H9 (cell line): ENCODE results near the gene SIX5. TPM values are rescaled to one million over a fixed set of nuclear protein-coding genes. Genes with fewer than 3 reads are reported as not detected.
A peak's percentile ranks its signal among the peaks of the same experiment; 100 is the strongest.

Experiments used
- DNase-seq: peaks from one replicate; pipeline ENCODE4 v3.0.0-alpha.2; 2017
- H2AFZ ChIP-seq: one replicate; pipeline ENCODE4 v1.6.1; 2013; ENCODE audit warnings: mild to moderate bottlenecking, low read length, control low read depth, moderate library complexity
- H2AK5ac ChIP-seq: 2 replicates; pipeline ENCODE4 v1.6.1; 2013; ENCODE audit warnings: low read length, control low read depth, mixed read lengths; ENCODE audit not compliant: insufficient read length
- H2BK120ac ChIP-seq: one replicate; pipeline ENCODE4 v1.6.1; 2013; ENCODE audit warnings: low read depth, mild to moderate bottlenecking, low read length, control low read depth, inconsistent platforms; ENCODE audit not compliant: poor library complexity, severe bottlenecking
- H2BK12ac ChIP-seq: 2 replicates; pipeline ENCODE4 v1.6.1; 2013; ENCODE audit warnings: low read length, control low read depth, mixed read lengths, low read depth; ENCODE audit not compliant: insufficient read length
- H2BK15ac ChIP-seq: 2 replicates; pipeline ENCODE4 v1.6.1; 2013; ENCODE audit warnings: low read depth, low read length, control low read depth
- H2BK20ac ChIP-seq: one replicate; pipeline ENCODE4 v1.6.1; 2013; ENCODE audit warnings: low read depth, mild to moderate bottlenecking, low read length, control low read depth, inconsistent platforms; ENCODE audit not compliant: poor library complexity, severe bottlenecking
- H2BK5ac ChIP-seq: 2 replicates; pipeline ENCODE4 v1.6.1; 2013; ENCODE audit warnings: low read length, control low read depth, mixed read lengths; ENCODE audit not compliant: insufficient read length
- H3K14ac ChIP-seq: 2 replicates; pipeline ENCODE4 v1.6.1; 2013; ENCODE audit warnings: low read length, control low read depth; ENCODE audit not compliant: insufficient read depth
- H3K18ac ChIP-seq: 2 replicates; pipeline ENCODE4 v1.6.1; 2013; ENCODE audit warnings: low read depth, mild to moderate bottlenecking, mixed read lengths, low read length, control low read depth; ENCODE audit not compliant: insufficient read length
- H3K23ac ChIP-seq: 2 replicates; pipeline ENCODE4 v1.6.1; 2013; ENCODE audit warnings: low read length, control low read depth, mixed read lengths, low read depth; ENCODE audit not compliant: insufficient read length
- H3K23me2 ChIP-seq: 2 replicates; pipeline ENCODE4 v1.6.1; 2013; ENCODE audit warnings: low read depth, mild to moderate bottlenecking, mixed read lengths, low read length, control low read depth; ENCODE audit not compliant: insufficient read length, poor library complexity, severe bottlenecking
- H3K27ac ChIP-seq: 2 replicates; pipeline ENCODE4 v1.5.1; 2013; ENCODE audit warnings: low read length, control low read depth, mixed read lengths, low read depth; ENCODE audit not compliant: insufficient read length
- H3K27me3 ChIP-seq: 2 replicates; pipeline ENCODE4 v1.6.1; 2013; ENCODE audit warnings: low read length, control low read depth, inconsistent platforms; ENCODE audit not compliant: insufficient read depth
- H3K4ac ChIP-seq: 2 replicates; pipeline ENCODE4 v1.6.1; 2013; ENCODE audit warnings: low read depth, mild to moderate bottlenecking, control low read depth, inconsistent platforms, low read length, moderate library complexity
- H3K4me1 ChIP-seq: 2 replicates; pipeline ENCODE4 v1.6.1; 2013; ENCODE audit warnings: low read length, control low read depth, inconsistent platforms; ENCODE audit not compliant: insufficient read depth
- H3K4me2 ChIP-seq: 2 replicates; pipeline ENCODE4 v1.6.1; 2013; ENCODE audit warnings: low read length, control low read depth, mixed read lengths; ENCODE audit not compliant: insufficient read length, insufficient read depth
- H3K56ac ChIP-seq: 2 replicates; pipeline ENCODE4 v1.6.1; 2013; ENCODE audit warnings: low read depth, mild to moderate bottlenecking, mixed read lengths, low read length, control low read depth; ENCODE audit not compliant: insufficient read length
- H3K79me1 ChIP-seq: 2 replicates; pipeline ENCODE4 v1.6.1; 2013; ENCODE audit warnings: low read depth, mild to moderate bottlenecking, moderate library complexity, low read length, control low read depth, inconsistent platforms; ENCODE audit not compliant: insufficient read depth, poor library complexity, severe bottlenecking
- H3K79me2 ChIP-seq: 2 replicates; pipeline ENCODE4 v1.6.1; 2013; ENCODE audit warnings: low read length, control low read depth, inconsistent platforms; ENCODE audit not compliant: insufficient read depth
- H3K9ac ChIP-seq: 2 replicates; pipeline ENCODE4 v1.6.1; 2013; ENCODE audit warnings: low read length, control low read depth, mixed read lengths; ENCODE audit not compliant: insufficient read length; ENCODE audit errors: extremely low read depth
- H3K9me3 ChIP-seq: one replicate; pipeline ENCODE4 v1.6.1; 2013; ENCODE audit warnings: low read depth, low read length, inconsistent platforms; ENCODE audit not compliant: control insufficient read depth
- H3T11ph ChIP-seq: one replicate; pipeline ENCODE4 v1.6.1; 2013; ENCODE audit warnings: mild to moderate bottlenecking, low read length, control low read depth, inconsistent platforms
- H4K20me1 ChIP-seq: one replicate; pipeline ENCODE4 v1.6.1; 2013; ENCODE audit not compliant: control insufficient read depth, insufficient read length, insufficient read depth
- H4K5ac ChIP-seq: 2 replicates; pipeline ENCODE4 v1.6.1; 2013; ENCODE audit warnings: low read depth, mild to moderate bottlenecking, mixed read lengths, low read length, control low read depth; ENCODE audit not compliant: insufficient read length
- H4K8ac ChIP-seq: replicated peaks from 2 replicates; pipeline ENCODE4 v1.6.1; 2013; ENCODE audit warnings: low read length, control low read depth, mixed read lengths, low read depth; ENCODE audit not compliant: insufficient read length
- H4K91ac ChIP-seq: 2 replicates; pipeline ENCODE4 v1.6.1; 2013; ENCODE audit warnings: low read depth, mild to moderate bottlenecking, moderate library complexity, mixed read lengths, low read length, control low read depth; ENCODE audit not compliant: insufficient read length
- H3K27ac Mint-ChIP-seq, 3 experiments: 2 replicates in 2 of 3; 3 replicates in 1 of 3; pipeline ENCODE4 v1.8.0; 2020 to 2021; ENCODE audit warnings: mixed read lengths in 3 of 3, mild to moderate bottlenecking in 1 of 3, moderate library complexity in 1 of 3
- H3K27me3 Mint-ChIP-seq: 2 replicates; pipeline ENCODE4 v1.8.0; 2021; ENCODE audit warnings: low read depth, mild to moderate bottlenecking, moderate library complexity, mixed read lengths
- H3K36me3 Mint-ChIP-seq, 3 experiments: 2 replicates in 2 of 3; 3 replicates in 1 of 3; pipeline ENCODE4 v1.8.0; 2020 to 2021; ENCODE audit warnings: low read depth in 3 of 3, mixed read lengths in 3 of 3; ENCODE audit not compliant: insufficient read depth in 1 of 3
- H3K4me1 Mint-ChIP-seq, 2 experiments: 2 replicates each; pipeline ENCODE4 v1.8.0; 2020; ENCODE audit warnings: mixed read lengths in 2 of 2
- H3K4me3 Mint-ChIP-seq, 2 experiments: 2 replicates in 1 of 2; 3 replicates in 1 of 2; pipeline ENCODE4 v1.8.0; 2020 to 2021; ENCODE audit warnings: mild to moderate bottlenecking in 2 of 2, mixed read lengths in 2 of 2, moderate library complexity in 1 of 2
- H3K9me3 Mint-ChIP-seq, 2 experiments: 2 replicates in 1 of 2; 3 replicates in 1 of 2; pipeline ENCODE4 v1.8.0; 2020; ENCODE audit warnings: mild to moderate bottlenecking in 2 of 2, mixed read lengths in 2 of 2, moderate library complexity in 1 of 2
- WGBS: extraction: QIAGEN DNeasy Blood & Tissue Kit; methylation state at CpG from one replicate; pipeline ENCODE4 v1.1.7; 2013; ENCODE audit warnings: missing lambda C conversion rate, low lambda C conversion rate, mixed read lengths; ENCODE audit not compliant: insufficient read length; ENCODE audit errors: extremely low coverage; 5-methylcytosine and 5-hydroxymethylcytosine counted together
- total RNA-seq: library from RNA; stranded (reverse); gene quantifications from 2 replicates; pipeline ENCODE4 v1.2.1, GENCODE V29; 2021
- TF ChIP-seq, protein P1 (sequence below): fragments of 200-600 bp; sonication (generic); conservative IDR thresholded peaks from 3 replicates; pipeline ENCODE4 v1.8.0; 2021; ENCODE audit warnings: antibody characterized with exemption, mild to moderate bottlenecking

Gene SIX5
- total RNA-seq, 1 experiment from 2014 or later = 41.7 TPM

DNA sequence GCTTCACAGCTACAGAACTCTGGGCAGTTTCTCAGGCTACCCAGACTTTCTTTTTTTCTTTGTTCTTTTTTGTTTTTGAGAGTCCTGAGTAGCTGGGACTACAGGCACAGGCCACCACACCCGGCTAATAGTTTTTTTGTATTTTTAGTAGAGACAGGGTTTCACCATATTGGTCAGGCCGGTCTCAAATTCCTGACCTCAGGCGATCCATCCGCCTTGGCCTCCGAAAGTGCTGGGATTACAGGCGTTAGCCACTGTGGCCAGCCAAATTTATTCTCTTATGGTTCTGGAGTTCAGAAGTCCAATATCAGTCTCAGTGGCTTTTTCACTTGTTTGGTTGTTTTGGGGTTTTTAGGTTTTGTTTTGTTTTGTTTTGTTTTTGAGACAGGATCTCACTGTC, 23.4 kb downstream of the SIX5 start:
- no peak for DNase-seq
- WGBS = no CpG with 5 or more reads among the region's 6 CpGs
- Histone ChIP-seq H3K56ac (no peak overlapping the region), H3K4ac (no peak overlapping the region), H2AFZ (peak overlapping the region; percentile 25), H4K5ac (no peak overlapping the region), H3K27ac (no peak overlapping the region), H3K79me2 (no peaks in the 10 kb centered on the region), H4K20me1 (no peaks in the 10 kb centered on the region), H3K18ac (no peak overlapping the region), H3K79me1 (no peaks in the 10 kb centered on the region), H3K4me1 (no peaks in the 10 kb centered on the region; the same call in 1 of the 2 replicates), H2BK5ac (no peak overlapping the region), H2BK20ac (no peak overlapping the region), H2AK5ac (no peak overlapping the region), H4K91ac (no peak overlapping the region), H3K23ac (no peak overlapping the region), H4K8ac (no peak overlapping the region), H3K9me3 (no peaks in the 10 kb centered on the region), H3K4me2 (no peak overlapping the region), H3K23me2 (no peaks in the 10 kb centered on the region), H2BK12ac (no peak overlapping the region), H3K9ac (no peak overlapping the region), H3T11ph (no peak overlapping the region), H3K27me3 (no peaks in the 10 kb centered on the region; the same call in 1 of the 2 replicates), H3K14ac (no peak overlapping the region), H2BK15ac (no peak overlapping the region), H2BK120ac (no peak overlapping the region)
- H3K4me1 Mint-ChIP-seq = peaks cover 5 to 8% of the 10 kb centered on the region in 2 experiments
- H3K9me3 Mint-ChIP-seq = no peaks in the 10 kb centered on the region
- no peak overlapping the region for H3K4me3 Mint-ChIP-seq
- TF ChIP-seq, protein P1, sequence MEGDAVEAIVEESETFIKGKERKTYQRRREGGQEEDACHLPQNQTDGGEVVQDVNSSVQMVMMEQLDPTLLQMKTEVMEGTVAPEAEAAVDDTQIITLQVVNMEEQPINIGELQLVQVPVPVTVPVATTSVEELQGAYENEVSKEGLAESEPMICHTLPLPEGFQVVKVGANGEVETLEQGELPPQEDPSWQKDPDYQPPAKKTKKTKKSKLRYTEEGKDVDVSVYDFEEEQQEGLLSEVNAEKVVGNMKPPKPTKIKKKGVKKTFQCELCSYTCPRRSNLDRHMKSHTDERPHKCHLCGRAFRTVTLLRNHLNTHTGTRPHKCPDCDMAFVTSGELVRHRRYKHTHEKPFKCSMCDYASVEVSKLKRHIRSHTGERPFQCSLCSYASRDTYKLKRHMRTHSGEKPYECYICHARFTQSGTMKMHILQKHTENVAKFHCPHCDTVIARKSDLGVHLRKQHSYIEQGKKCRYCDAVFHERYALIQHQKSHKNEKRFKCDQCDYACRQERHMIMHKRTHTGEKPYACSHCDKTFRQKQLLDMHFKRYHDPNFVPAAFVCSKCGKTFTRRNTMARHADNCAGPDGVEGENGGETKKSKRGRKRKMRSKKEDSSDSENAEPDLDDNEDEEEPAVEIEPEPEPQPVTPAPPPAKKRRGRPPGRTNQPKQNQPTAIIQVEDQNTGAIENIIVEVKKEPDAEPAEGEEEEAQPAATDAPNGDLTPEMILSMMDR = no peak
- H3K27ac Mint-ChIP-seq = no peak overlapping the region
- peaks cover 13% of the 10 kb centered on the region for H3K27me3 Mint-ChIP-seq
- H3K36me3 Mint-ChIP-seq = no peaks in the 10 kb centered on the region
